Smooth muscle cell (in vitro differentiated cells): Measurements from ENCODE around the gene XKR3. TPM values are rescaled to one million over a fixed set of nuclear protein-coding genes. Genes with fewer than 3 reads are reported as not detected.
"Not testable (repeated sequence)": the region's sequence is repeated elsewhere in the genome, so short reads cannot be mapped to it uniquely, and the experiment has no call there.

ENCODE experiments used
- DNase-seq: peaks from one replicate; lab custom pipeline; 2025; ENCODE audit not compliant: unreplicated experiment; lab: John Stamatoyannopoulos, UW
- H2AFZ ChIP-seq: fragments of 200-600 bp; sonication (generic); 2 replicates; pipeline ENCODE4 v1.6.0; 2016; ENCODE audit warnings: antibody characterized with exemption, low read depth, mild to moderate bottlenecking
- H3F3A ChIP-seq: fragments of 200-600 bp; sonication (generic); 2 replicates; pipeline ENCODE4 v1.6.0; 2017; ENCODE audit warnings: antibody characterized with exemption, low read depth
- H3K27ac ChIP-seq: fragments of 200-600 bp; sonication (generic); 2 replicates; pipeline ENCODE4 v1.5.1; 2016; ENCODE audit warnings: low read depth, mild to moderate bottlenecking
- H3K27me3 ChIP-seq: fragments of 200-600 bp; sonication (generic); 2 replicates; pipeline ENCODE4 v1.6.1; 2016; ENCODE audit warnings: low read depth, mild to moderate bottlenecking
- H3K36me3 ChIP-seq: fragments of 200-600 bp; sonication (generic); 2 replicates; pipeline ENCODE4 v1.5.1; 2016; ENCODE audit warnings: low read depth
- H3K4me1 ChIP-seq: fragments of 200-600 bp; sonication (generic); 2 replicates; pipeline ENCODE4 v1.5.1; 2016; ENCODE audit warnings: low read depth
- H3K4me2 ChIP-seq: fragments of 200-600 bp; sonication (generic); 2 replicates; pipeline ENCODE4 v1.6.0; 2016; ENCODE audit warnings: mild to moderate bottlenecking
- H3K4me3 ChIP-seq: fragments of 200-600 bp; sonication (generic); 2 replicates; pipeline ENCODE4 v1.5.1; 2016; ENCODE audit warnings: mild to moderate bottlenecking
- H3K79me2 ChIP-seq: fragments of 200-600 bp; sonication (generic); 2 replicates; pipeline ENCODE4 v1.6.0; 2016; ENCODE audit warnings: low read depth, mild to moderate bottlenecking
- H3K9ac ChIP-seq: fragments of 200-600 bp; sonication (generic); 2 replicates; pipeline ENCODE4 v1.6.0; 2016; ENCODE audit warnings: low read depth
- H3K9me3 ChIP-seq: fragments of 200-600 bp; sonication (generic); replicated peaks from 2 replicates; pipeline ENCODE4 v1.5.1; 2016; ENCODE audit warnings: low read depth
- H4K20me1 ChIP-seq: fragments of 200-600 bp; sonication (generic); 2 replicates; pipeline ENCODE4 v1.6.0; 2016; ENCODE audit warnings: low read depth
- WGBS: methylation state at CpG from one replicate; pipeline ENCODE4 v1.1.7; 2016; ENCODE audit warnings: low lambda C conversion rate; 5-methylcytosine and 5-hydroxymethylcytosine counted together
- polyA plus RNA-seq: library from polyadenylated mRNA; unstranded; fragments of >200 nt; fragmentation: Nextera tagmentation; extraction: Ambion mirVana; gene quantifications from 2 replicates; pipeline ENCODE4 v1.2.1, GENCODE V29; 2016
- small RNA-seq: library from RNA; depleted of rRNA; stranded (forward); fragments of <200 nt; gene quantifications from one replicate; pipeline ENCODE3, GENCODE V24; 2014
- total RNA-seq: library from RNA; depleted of rRNA; stranded (reverse); fragments of >200 nt; gene quantifications from 2 replicates; pipeline ENCODE4 v1.2.3, GENCODE V29; 2014

XKR3 gene
- total and polyA plus RNA-seq, 2 experiments from 2014 or later = not detected

DNA sequence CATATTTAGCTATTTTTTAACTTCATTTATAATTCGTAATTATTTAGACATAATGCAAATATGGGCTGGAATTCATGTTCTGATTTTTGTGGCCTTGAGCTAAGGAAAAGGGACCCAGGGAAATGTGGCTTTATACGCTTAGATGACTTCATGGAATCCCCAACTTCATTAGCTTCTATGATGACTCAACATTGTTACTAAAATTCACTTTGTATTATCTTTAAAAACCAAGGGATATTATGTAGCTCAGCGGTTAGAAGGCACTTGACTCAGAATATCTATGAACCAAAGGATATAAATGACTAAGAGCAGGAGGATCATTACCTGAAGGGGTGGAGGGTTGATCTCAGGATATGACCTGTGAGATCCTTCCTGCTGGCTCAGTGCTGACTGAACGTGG is 64.8 kb downstream of the XKR3 start:
- not testable (repeated sequence) for H3K27me3 ChIP-seq

DNA sequence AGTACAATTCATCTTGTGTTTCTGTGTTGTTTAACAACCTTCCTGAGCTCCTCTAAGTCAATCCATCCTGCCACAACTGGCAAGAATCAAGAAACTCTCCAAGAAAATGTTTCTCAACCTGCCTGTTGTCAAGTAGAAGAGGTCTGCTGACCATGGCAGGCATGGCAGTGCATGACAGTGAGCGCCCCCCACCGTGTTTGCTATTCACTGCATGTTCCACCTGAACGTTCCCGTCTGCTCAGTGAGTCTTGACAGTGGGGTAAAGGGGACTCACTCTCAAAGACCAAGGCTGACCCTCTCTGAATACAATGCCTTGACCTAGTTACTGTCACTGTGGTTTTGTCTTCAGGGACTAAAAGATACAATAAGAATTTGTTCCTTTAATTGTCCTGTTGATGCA is 75.9 kb downstream of the XKR3 start:
- not testable (repeated sequence) for DNase-seq, H3K9me3 ChIP-seq, H3K79me2 ChIP-seq, H3F3A ChIP-seq, H3K27ac ChIP-seq, H3K27me3 ChIP-seq, H3K4me2 ChIP-seq, H4K20me1 ChIP-seq, H3K9ac ChIP-seq, H2AFZ ChIP-seq, H3K4me1 ChIP-seq, H3K36me3 ChIP-seq, H3K4me3 ChIP-seq
- 61% methylated on average over 4 of the region's 4 CpGs for WGBS

More for the DNA sequence above, 64.8 kb downstream of the XKR3 start:
- H3K4me1 ChIP-seq, H3K79me2 ChIP-seq, H2AFZ ChIP-seq, DNase-seq, H3K4me2 ChIP-seq, H3K9ac ChIP-seq, H3K36me3 ChIP-seq, H3K9me3 ChIP-seq, H3F3A ChIP-seq, H3K4me3 ChIP-seq, H4K20me1 ChIP-seq, H3K27ac ChIP-seq: not testable (repeated sequence)
- 51% methylated on average over 4 of the region's 4 CpGs for WGBS

DNA sequence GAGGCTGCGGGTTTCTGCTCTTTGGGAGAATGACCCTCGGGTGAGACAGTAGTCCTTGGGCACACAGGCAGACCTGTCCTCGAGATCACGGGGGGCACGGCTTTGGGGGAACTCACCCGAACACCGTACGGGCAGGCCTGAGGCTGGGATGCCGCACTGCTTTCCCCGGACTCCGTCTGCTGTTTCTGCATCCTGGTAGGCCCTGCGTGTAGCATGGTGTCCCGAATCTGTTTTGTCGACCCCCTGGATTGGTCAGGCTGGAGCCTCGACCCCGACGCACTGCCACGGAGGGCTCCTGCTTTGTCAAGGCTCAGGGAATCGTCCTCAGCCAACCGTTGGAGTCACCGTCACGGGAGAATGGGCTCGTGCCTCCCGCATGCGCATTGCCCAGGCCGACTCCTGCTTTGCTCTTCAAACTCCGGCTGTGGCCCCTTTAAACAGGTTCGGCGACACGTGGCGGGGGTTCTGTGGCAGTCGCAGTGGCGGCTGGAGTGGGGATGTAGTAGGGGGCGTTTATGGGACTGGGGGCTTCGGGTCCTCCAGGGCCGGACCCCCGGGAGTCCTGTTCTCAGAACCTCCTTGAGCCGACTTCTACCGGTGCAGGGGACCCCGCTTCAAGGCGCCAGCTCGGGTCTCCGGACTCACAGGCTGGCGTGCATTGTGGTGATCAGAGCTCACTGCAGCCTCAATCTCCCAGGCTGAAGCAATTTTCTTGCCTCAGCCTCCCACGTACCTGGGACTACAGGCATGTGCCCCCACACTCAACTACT is 76.9 kb downstream of the XKR3 start:
- not testable (repeated sequence) for H3K79me2 ChIP-seq, H3K27me3 ChIP-seq, H3K27ac ChIP-seq, H2AFZ ChIP-seq, DNase-seq, H3F3A ChIP-seq, H3K4me2 ChIP-seq, H4K20me1 ChIP-seq, H3K36me3 ChIP-seq, H3K9me3 ChIP-seq, H3K9ac ChIP-seq, H3K4me1 ChIP-seq, H3K4me3 ChIP-seq
- 89% methylated on average over 41 of the region's 45 CpGs for whole genome bisulfite sequencing

DNA sequence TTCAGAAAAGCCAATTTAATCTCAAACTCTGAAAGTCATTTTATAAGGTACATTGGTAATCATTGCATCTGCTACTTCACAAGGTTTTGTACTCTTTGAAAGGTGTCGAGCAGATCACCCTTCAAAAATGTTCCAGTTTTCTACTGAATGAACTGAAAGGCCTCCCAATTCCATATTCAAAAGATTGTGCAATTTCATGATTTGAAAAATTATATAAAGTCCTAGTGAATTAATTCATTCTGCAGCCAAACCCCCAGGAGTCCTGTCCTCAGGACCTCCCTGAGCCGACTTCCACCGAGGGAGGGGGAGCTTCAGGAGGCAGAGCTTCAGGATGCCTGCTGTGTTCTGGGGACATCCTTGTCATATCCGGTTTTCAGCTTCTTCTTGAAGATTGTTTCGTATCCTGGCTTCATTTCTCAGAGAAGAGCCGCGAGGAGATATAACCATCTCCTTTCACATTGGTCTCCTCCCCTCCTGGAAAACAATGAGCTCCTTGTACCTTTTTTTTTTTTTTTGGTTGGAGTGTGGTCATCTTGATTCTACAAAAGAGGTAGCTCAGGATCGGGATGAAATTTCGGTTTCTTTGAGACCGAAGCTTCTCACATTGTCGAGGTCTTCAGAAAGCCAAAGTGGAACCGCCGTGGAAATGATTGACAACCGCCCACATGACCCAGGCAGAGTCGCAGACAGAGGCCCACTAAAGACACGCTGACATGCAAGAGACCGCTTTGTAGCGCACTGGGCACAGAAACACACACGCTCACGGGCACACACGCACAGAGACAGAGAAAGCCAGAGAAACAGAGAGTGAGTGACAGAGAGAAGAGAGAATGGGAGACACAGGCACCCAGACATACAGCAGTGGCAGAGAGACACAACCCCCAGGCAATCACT is 77.7 kb downstream of the XKR3 start:
- H3K79me2 ChIP-seq, H4K20me1 ChIP-seq, H3K4me1 ChIP-seq, H3K36me3 ChIP-seq, H3K4me3 ChIP-seq, H3K4me2 ChIP-seq, H2AFZ ChIP-seq, H3K27ac ChIP-seq, H3F3A ChIP-seq, H3K9me3 ChIP-seq, DNase-seq, H3K27me3 ChIP-seq, H3K9ac ChIP-seq: not testable (repeated sequence)
- WGBS = 86% methylated on average over 21 of the region's 21 CpGs

DNA sequence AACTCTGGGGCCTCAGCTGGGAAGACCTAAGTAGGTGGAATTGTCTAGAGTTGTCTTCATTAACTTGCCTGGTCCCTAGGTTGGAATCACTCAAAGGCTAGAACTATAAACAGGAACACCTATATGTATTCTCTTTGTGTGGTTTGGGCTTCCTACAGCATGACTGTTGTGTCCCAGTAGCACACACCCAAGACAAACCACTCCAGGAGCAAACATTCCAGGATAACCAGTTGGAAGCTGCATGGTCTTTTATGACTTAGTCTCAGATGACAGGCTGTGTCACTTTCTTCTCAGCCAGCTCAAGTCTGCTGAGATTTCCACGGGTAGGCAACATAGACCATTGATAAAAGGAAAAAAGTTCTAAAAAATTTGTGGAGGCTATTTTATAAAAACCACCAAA is 90.9 kb downstream of the XKR3 start:
- H3K79me2 ChIP-seq, H3K4me2 ChIP-seq, H3K36me3 ChIP-seq, H3K9me3 ChIP-seq, H2AFZ ChIP-seq, H3K27me3 ChIP-seq, H3K27ac ChIP-seq, H3F3A ChIP-seq, H3K4me3 ChIP-seq, H4K20me1 ChIP-seq, H3K4me1 ChIP-seq, DNase-seq, H3K9ac ChIP-seq: not testable (repeated sequence)
- 23% methylated on average over 1 of the region's 1 CpG for WGBS

Small RNAs within 50 kb of the gene (small RNA-seq; reads per million reads assigned to genes)
- not detected for gene GPM6BP3

Other genes starting within 250 kb of the XKR3 start
- not detected in 2 replicates for gene CCT8L2, start 232.6 kb downstream of the XKR3 start, total RNA-seq
- not detected in 2 replicates for gene CCT8L2, start 232.6 kb downstream of the XKR3 start, polyA plus RNA-seq
- not detected in 2 replicates for gene GAB4, start 182.8 kb upstream of the XKR3 start, total RNA-seq
- not detected in 2 replicates for gene GAB4, start 182.8 kb upstream of the XKR3 start, polyA plus RNA-seq